Measurements from ENCODE around the gene WDR3. TPM values are rescaled to one million over a fixed set of nuclear protein-coding genes. Genes with fewer than 3 reads are reported as not detected.

WDR3 gene
- 18.0 TPM for polyA plus RNA-seq (2013)

GRCh38 chr1:117929343-117930172 is at the start of gene WDR3, which contains the start of gene GDAP2:
Gene WDR3 (plus strand): TSS chr1:117929739. CDS start chr1:117933320, 3,581 bp downstream.
Gene GDAP2 (minus strand): TSS chr1:117929621. CDS start chr1:117920357, 9,264 bp downstream.
- Histone ChIP-seq H3K36me3 (ENCODE audit: control insufficient read depth in 4 of 4, insufficient read depth in 4 of 4, low read length in 3 of 4) (peaks cover 2 to 7% (median 6%) of the 10 kb centered on the region in 4 experiments), H3K27me3 (replicated peaks in 2 of 5; ENCODE audit: control insufficient read depth in 4 of 5, insufficient read depth in 5 of 5, low read length in 4 of 5) (no peaks in the 10 kb centered on the region), H3K4me3 (ENCODE audit: control insufficient read depth in 1 of 7, extremely low read depth in 1 of 7, insufficient read depth in 4 of 7, low read depth in 2 of 7, low read length in 6 of 7) (peak within 1 kb of the TSS; percentile 91 to 99 (median 97)), H3K9me3 (ENCODE audit: control extremely low read depth in 1 of 5, control insufficient read depth in 4 of 5, insufficient read depth in 2 of 5, low read depth in 1 of 5, low read length in 4 of 5) (no peaks in the 10 kb centered on the region), H3K4me1 (ENCODE audit: control extremely low read depth in 1 of 4, control insufficient read depth in 4 of 4, insufficient read depth in 4 of 4, low read length in 3 of 4) (peaks cover 22 to 41% (median 30%) of the 10 kb centered on the region in 4 experiments), H3K27ac (ENCODE audit: insufficient read depth in 1 of 2, low read depth in 1 of 2, low read length in 2 of 2, poor library complexity in 1 of 2, severe bottlenecking in 2 of 2) (peak within 1 kb of the TSS; percentile 56 to 87)
- ChIA-PET POLR2A (interaction anchor here (0.8 kb wide), 1 partner anchor 926 kb away, joined by 3 read pairs; no protein-coding TSS in a partner anchor), CTCF (interaction anchor here (1.2 to 1.6 kb wide), 3 partner anchors 33 to 417 kb away, joined by 3 to 4 read pairs (median 4); no protein-coding TSS in a partner anchor)
- under 1% methylated on average over 61 of the region's 64 CpGs for WGBS (ENCODE audit: insufficient coverage)
- DNase-seq = peak; percentile 96 to 98 (median 97)

- Histone ChIP-seq H3K27me3 (replicated peaks in 2 of 5; ENCODE audit: control insufficient read depth in 4 of 5, insufficient read depth in 5 of 5, low read length in 4 of 5) (no peaks in the 10 kb centered on the region), H3K27ac (ENCODE audit: insufficient read depth in 1 of 2, low read depth in 1 of 2, low read length in 2 of 2, poor library complexity in 1 of 2, severe bottlenecking in 2 of 2) (no peak overlapping the region), H3K4me3 (ENCODE audit: control insufficient read depth in 1 of 7, extremely low read depth in 1 of 7, insufficient read depth in 4 of 7, low read depth in 2 of 7, low read length in 6 of 7) (no peak overlapping the region), H3K9me3 (ENCODE audit: control extremely low read depth in 1 of 5, control insufficient read depth in 4 of 5, insufficient read depth in 2 of 5, low read depth in 1 of 5, low read length in 4 of 5) (no peaks in the 10 kb centered on the region), H3K36me3 (ENCODE audit: control insufficient read depth in 4 of 4, insufficient read depth in 4 of 4, low read length in 3 of 4) (peaks cover 9 to 24% (median 21%) of the 10 kb centered on the region in 4 experiments), H3K4me1 (ENCODE audit: control extremely low read depth in 1 of 4, control insufficient read depth in 4 of 4, insufficient read depth in 4 of 4, low read length in 3 of 4) (no peaks in the 10 kb centered on the region)
- no CpG with 5 or more reads among the region's 1 CpG for WGBS (ENCODE audit: insufficient coverage)
- CTCF ChIA-PET = interaction anchor here (4.0 kb wide), 1 partner anchor 13 kb away, joined by 26 read pairs; no protein-coding TSS in a partner anchor
- POLR2A ChIA-PET = no interaction called here
- DNase-seq = no peak
These were observed 45.9 kb upstream of the WDR3 start for GRCh38 chr1:117883616-117884015.

DNA sequence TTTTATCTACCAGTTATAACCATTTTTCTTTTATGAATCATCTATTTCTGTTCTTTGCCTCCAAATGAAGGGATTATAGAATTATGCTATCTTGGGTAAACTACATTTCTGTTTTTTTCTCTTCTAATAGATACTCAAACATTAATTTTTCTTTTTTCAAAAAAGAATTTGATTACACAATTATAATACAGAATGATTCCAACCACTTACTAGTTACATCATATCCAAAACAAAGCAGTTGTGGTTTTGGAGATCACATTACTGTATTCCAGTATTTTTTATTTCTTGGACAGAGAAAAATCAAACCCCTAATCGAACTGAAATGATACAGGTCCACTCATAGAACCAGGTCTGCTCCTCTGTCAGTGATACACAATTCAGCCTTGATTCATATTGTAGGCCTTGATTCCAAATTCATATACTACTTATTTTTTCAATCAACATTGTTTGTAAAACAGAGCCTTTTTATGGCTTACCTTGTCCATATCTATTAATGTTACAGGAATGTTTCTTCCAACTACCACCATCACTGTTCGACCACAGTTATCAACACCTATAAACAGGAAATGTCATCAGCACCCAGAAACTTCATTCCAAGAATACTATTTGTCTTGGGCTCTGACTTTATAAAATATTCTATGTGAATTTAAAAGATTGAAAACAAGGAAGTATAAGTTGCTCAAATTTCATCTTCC is 43.3 kb upstream of the WDR3 start:
- WGBS (ENCODE audit: insufficient coverage) = no CpG with 5 or more reads among the region's 2 CpGs
- DNase-seq = no peak
- Histone ChIP-seq H3K36me3 (ENCODE audit: control insufficient read depth in 4 of 4, insufficient read depth in 4 of 4, low read length in 3 of 4) (peaks cover 2 to 19% (median 10%) of the 10 kb centered on the region in 4 experiments), H3K4me1 (ENCODE audit: control extremely low read depth in 1 of 4, control insufficient read depth in 4 of 4, insufficient read depth in 4 of 4, low read length in 3 of 4) (no peaks in the 10 kb centered on the region), H3K27ac (ENCODE audit: insufficient read depth in 1 of 2, low read depth in 1 of 2, low read length in 2 of 2, poor library complexity in 1 of 2, severe bottlenecking in 2 of 2) (no peak overlapping the region), H3K27me3 (replicated peaks in 2 of 5; ENCODE audit: control insufficient read depth in 4 of 5, insufficient read depth in 5 of 5, low read length in 4 of 5) (no peaks in the 10 kb centered on the region), H3K4me3 (ENCODE audit: control insufficient read depth in 1 of 7, extremely low read depth in 1 of 7, insufficient read depth in 4 of 7, low read depth in 2 of 7, low read length in 6 of 7) (no peak overlapping the region), H3K9me3 (ENCODE audit: control extremely low read depth in 1 of 5, control insufficient read depth in 4 of 5, insufficient read depth in 2 of 5, low read depth in 1 of 5, low read length in 4 of 5) (no peaks in the 10 kb centered on the region)
- POLR2A ChIA-PET = no interaction called here
- CTCF ChIA-PET = interaction anchor here (1.2 kb wide), 1 partner anchor 10 kb away, joined by 6 read pairs; no protein-coding TSS in a partner anchor

- Histone ChIP-seq H3K4me3 (ENCODE audit: control insufficient read depth in 1 of 7, extremely low read depth in 1 of 7, insufficient read depth in 4 of 7, low read depth in 2 of 7, low read length in 6 of 7) (no peak overlapping the region), H3K27ac (ENCODE audit: insufficient read depth in 1 of 2, low read depth in 1 of 2, low read length in 2 of 2, poor library complexity in 1 of 2, severe bottlenecking in 2 of 2) (no peak overlapping the region), H3K9me3 (ENCODE audit: control extremely low read depth in 1 of 5, control insufficient read depth in 4 of 5, insufficient read depth in 2 of 5, low read depth in 1 of 5, low read length in 4 of 5) (no peaks in the 10 kb centered on the region), H3K27me3 (replicated peaks in 2 of 5; ENCODE audit: control insufficient read depth in 4 of 5, insufficient read depth in 5 of 5, low read length in 4 of 5) (no peaks in the 10 kb centered on the region), H3K36me3 (ENCODE audit: control insufficient read depth in 4 of 4, insufficient read depth in 4 of 4, low read length in 3 of 4) (peaks cover 0 to 11% (median 4%) of the 10 kb centered on the region in 4 experiments), H3K4me1 (ENCODE audit: control extremely low read depth in 1 of 4, control insufficient read depth in 4 of 4, insufficient read depth in 4 of 4, low read length in 3 of 4) (no peaks in the 10 kb centered on the region)
- no CpG with 5 or more reads among the region's 2 CpGs for WGBS (ENCODE audit: insufficient coverage)
- no peak for DNase-seq
- CTCF ChIA-PET = interaction anchor here (1.1 kb wide), 1 partner anchor 377 kb away, joined by 3 read pairs; no protein-coding TSS in a partner anchor
- POLR2A ChIA-PET = no interaction called here
These were observed 39.1 kb upstream of the WDR3 start for GRCh38 chr1:117890452-117890851.

DNA sequence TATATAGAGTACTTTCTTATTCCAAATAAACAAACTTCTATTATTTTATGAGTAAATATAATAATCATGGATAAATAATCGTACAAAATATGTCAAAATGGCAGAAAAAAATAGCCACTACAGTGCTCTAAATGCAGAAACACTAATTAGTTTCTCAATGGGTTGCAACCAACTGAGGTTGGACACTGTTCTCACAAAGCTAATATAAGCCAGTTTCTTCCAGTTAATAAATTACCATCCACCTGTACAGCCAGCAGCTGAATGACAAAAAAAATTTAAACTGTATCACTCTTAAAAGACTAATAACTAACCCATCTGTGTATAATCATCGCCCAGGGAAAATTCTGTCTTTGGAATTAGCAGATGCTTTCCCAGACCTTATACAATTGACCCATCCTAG is 37.0 kb upstream of the WDR3 start:
- Histone ChIP-seq H3K9me3 (ENCODE audit: control extremely low read depth in 1 of 5, control insufficient read depth in 4 of 5, insufficient read depth in 2 of 5, low read depth in 1 of 5, low read length in 4 of 5) (no peaks in the 10 kb centered on the region), H3K27me3 (replicated peaks in 2 of 5; ENCODE audit: control insufficient read depth in 4 of 5, insufficient read depth in 5 of 5, low read length in 4 of 5) (no peaks in the 10 kb centered on the region), H3K36me3 (ENCODE audit: control insufficient read depth in 4 of 4, insufficient read depth in 4 of 4, low read length in 3 of 4) (peaks cover 0 to 23% (median 11%) of the 10 kb centered on the region in 4 experiments), H3K27ac (ENCODE audit: insufficient read depth in 1 of 2, low read depth in 1 of 2, low read length in 2 of 2, poor library complexity in 1 of 2, severe bottlenecking in 2 of 2) (no peak overlapping the region), H3K4me3 (ENCODE audit: control insufficient read depth in 1 of 7, extremely low read depth in 1 of 7, insufficient read depth in 4 of 7, low read depth in 2 of 7, low read length in 6 of 7) (no peak overlapping the region), H3K4me1 (ENCODE audit: control extremely low read depth in 1 of 4, control insufficient read depth in 4 of 4, insufficient read depth in 4 of 4, low read length in 3 of 4) (no peaks in the 10 kb centered on the region)
- CTCF ChIA-PET = interaction anchor here (1.2 kb wide), 2 partner anchors 10 to 12 kb away, joined by 3 to 4 read pairs; no protein-coding TSS in a partner anchor
- 100% methylated on average over 1 of the region's 2 CpGs for WGBS (ENCODE audit: insufficient coverage)
- DNase-seq = no peak
- POLR2A ChIA-PET = no interaction called here

- POLR2A ChIA-PET = no interaction called here
- DNase-seq = no peak
- Histone ChIP-seq H3K4me1 (ENCODE audit: control extremely low read depth in 1 of 4, control insufficient read depth in 4 of 4, insufficient read depth in 4 of 4, low read length in 3 of 4) (no peaks in the 10 kb centered on the region), H3K27me3 (replicated peaks in 2 of 5; ENCODE audit: control insufficient read depth in 4 of 5, insufficient read depth in 5 of 5, low read length in 4 of 5) (no peaks in the 10 kb centered on the region), H3K27ac (ENCODE audit: insufficient read depth in 1 of 2, low read depth in 1 of 2, low read length in 2 of 2, poor library complexity in 1 of 2, severe bottlenecking in 2 of 2) (no peak overlapping the region), H3K4me3 (ENCODE audit: control insufficient read depth in 1 of 7, extremely low read depth in 1 of 7, insufficient read depth in 4 of 7, low read depth in 2 of 7, low read length in 6 of 7) (no peak overlapping the region), H3K9me3 (ENCODE audit: control extremely low read depth in 1 of 5, control insufficient read depth in 4 of 5, insufficient read depth in 2 of 5, low read depth in 1 of 5, low read length in 4 of 5) (no peaks in the 10 kb centered on the region), H3K36me3 (ENCODE audit: control insufficient read depth in 4 of 4, insufficient read depth in 4 of 4, low read length in 3 of 4) (peaks cover 0 to 28% (median 16%) of the 10 kb centered on the region in 4 experiments)
- CTCF ChIA-PET = interaction anchor here (0.6 to 4.1 kb wide), 9 partner anchors 14 to 826 kb away, joined by 3 to 21 read pairs (median 4); partner anchors contain the start of genes GDAP2 and WDR3
- WGBS (ENCODE audit: insufficient coverage) = no CpG with 5 or more reads among the region's 1 CpG
These were observed 35.5 kb upstream of the WDR3 start for GRCh38 chr1:117894078-117894477.
